GM06990 (cell line): ENCODE measurements around the gene GIMAP8.

Experiments used
- DNase-seq: peaks from one replicate; pipeline ENCODE4 v3.0.0-alpha.2; 2011; ENCODE audit not compliant: insufficient read length; ENCODE audit errors: extremely low read depth
- H3K27me3 ChIP-seq: replicated peaks from 2 replicates; pipeline ENCODE4 v1.6.0; 2011; ENCODE audit warnings: low read length; ENCODE audit not compliant: control insufficient read depth, insufficient read depth
- H3K36me3 ChIP-seq: 2 replicates; pipeline ENCODE4 v1.5.1; 2011; ENCODE audit warnings: low read length; ENCODE audit not compliant: control insufficient read depth, insufficient read depth
- H3K4me3 ChIP-seq: replicated peaks from 2 replicates; pipeline ENCODE4 v1.5.1; 2011; ENCODE audit warnings: low read depth, mild to moderate bottlenecking, control low read depth, low read length
- CTCF ChIP-seq: IDR thresholded peaks from 2 replicates; pipeline ENCODE4 v1.5.1; 2011; ENCODE audit warnings: low read length, control low read depth, mild to moderate bottlenecking, inconsistent platforms; ENCODE audit not compliant: insufficient read depth, poor library complexity, severe bottlenecking

The GIMAP8 gene

GRCh38 chr7:150468241-150468640 is 17.8 kb downstream of the GIMAP8 start:
- no peak for DNase-seq
- no peak overlapping the region for H3K4me3 ChIP-seq
- TF ChIP-seq CTCF: no peak
- H3K27me3 ChIP-seq: no peaks in the 10 kb centered on the region
- peaks cover 5% of the 10 kb centered on the region for H3K36me3 ChIP-seq

GRCh38 chr7:150471886-150472285 is 21.5 kb downstream of the GIMAP8 start:
- DNase-seq: no peak
- H3K27me3 ChIP-seq: no peaks in the 10 kb centered on the region
- peaks cover 5% of the 10 kb centered on the region for H3K36me3 ChIP-seq
- no peak overlapping the region for H3K4me3 ChIP-seq
- no peak for TF ChIP-seq CTCF

GRCh38 chr7:150473902-150474301 is 23.5 kb downstream of the GIMAP8 start:
- H3K4me3 ChIP-seq: no peak overlapping the region
- no peak for TF ChIP-seq CTCF
- DNase-seq: no peak
- peaks cover 4% of the 10 kb centered on the region for H3K36me3 ChIP-seq
- H3K27me3 ChIP-seq: no peaks in the 10 kb centered on the region

- H3K27me3 ChIP-seq: no peaks in the 10 kb centered on the region
- no peak for DNase-seq
- peaks cover 3% of the 10 kb centered on the region for H3K36me3 ChIP-seq
- no peak overlapping the region for H3K4me3 ChIP-seq
- TF ChIP-seq CTCF: no peak
Measured at GRCh38 chr7:150476285-150476684, 25.9 kb downstream of the GIMAP8 start.

- DNase-seq: no peak
- Histone ChIP-seq H3K27me3 (no peaks in the 10 kb centered on the region), H3K36me3 (peaks cover 3% of the 10 kb centered on the region), H3K4me3 (no peak overlapping the region)
- TF ChIP-seq CTCF: no peak
Measured at GRCh38 chr7:150476819-150477631, 26.6 kb downstream of the GIMAP8 start.
